ENCODE measurements around the gene TLCD5.

DNA sequence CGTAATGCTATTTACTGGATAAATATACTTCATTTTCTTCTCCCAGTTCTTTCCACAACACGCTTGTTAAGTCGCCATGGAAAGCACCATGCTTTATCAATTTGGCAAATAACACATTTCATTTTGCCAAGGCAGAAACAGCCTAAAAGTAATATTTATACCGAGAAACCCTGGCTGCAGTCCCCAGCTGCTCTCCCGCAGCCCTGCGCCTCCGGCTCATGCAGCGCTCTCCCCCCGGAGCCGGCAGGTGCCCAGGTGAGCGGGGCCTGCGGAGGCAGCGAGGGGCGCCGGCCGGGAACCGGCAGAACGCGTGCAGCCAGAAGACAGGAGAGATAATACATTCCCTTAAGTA is 10.4 kb downstream of the TLCD5 start:
- TF ChIP-seq CTCF (IDR thresholded peaks at IDR 0.05) (peak in 1 of 5 experiments; percentile 11), EP300 (IDR thresholded peaks at IDR 0.05; ENCODE audit: low read depth) (no peak), POLR2A (IDR thresholded peaks at IDR 0.05) (no peak), POLR2AphosphoS5 (IDR thresholded peaks at IDR 0.05) (no peak)
